SK-MEL-5 (cell line): Measurements from ENCODE around the gene L1CAM. TPM values are rescaled to one million over a fixed set of nuclear protein-coding genes. Genes with fewer than 3 reads are reported as not detected.

Source experiments
- DNase-seq: peaks from one replicate; pipeline ENCODE4 v3.0.0-alpha.2; 2016; ENCODE audit warnings: low read depth, low spot score
- in situ Hi-C: cut with HindIII; loops from 2 replicates; pipeline ENCODE4 v1.10.0; 2016; ENCODE audit warnings: low sequenced_read_pairs, high pct_unique_total_duplicates, low pct_unique_long_range_greater_than_20kb
- total RNA-seq: library from RNA; depleted of rRNA; stranded (reverse); fragments of >200 nt; shearing (Covaris generic); gene quantifications from 2 replicates; pipeline ENCODE4 v1.2.3, GENCODE V29; 2014

The L1CAM gene
- total RNA-seq, 1 experiment from 2014 or later, result 58.4 TPM

- in situ Hi-C loops, result no loop called here
- DNase-seq, result no peak
These were observed 41.1 kb upstream of the L1CAM start for GRCh38 chrX:153926858-153927671.

GRCh38 chrX:153926552-153926857, 40.5 kb upstream of the L1CAM start:
- in situ Hi-C loops, result no loop called here
- no peak for DNase-seq

DNA sequence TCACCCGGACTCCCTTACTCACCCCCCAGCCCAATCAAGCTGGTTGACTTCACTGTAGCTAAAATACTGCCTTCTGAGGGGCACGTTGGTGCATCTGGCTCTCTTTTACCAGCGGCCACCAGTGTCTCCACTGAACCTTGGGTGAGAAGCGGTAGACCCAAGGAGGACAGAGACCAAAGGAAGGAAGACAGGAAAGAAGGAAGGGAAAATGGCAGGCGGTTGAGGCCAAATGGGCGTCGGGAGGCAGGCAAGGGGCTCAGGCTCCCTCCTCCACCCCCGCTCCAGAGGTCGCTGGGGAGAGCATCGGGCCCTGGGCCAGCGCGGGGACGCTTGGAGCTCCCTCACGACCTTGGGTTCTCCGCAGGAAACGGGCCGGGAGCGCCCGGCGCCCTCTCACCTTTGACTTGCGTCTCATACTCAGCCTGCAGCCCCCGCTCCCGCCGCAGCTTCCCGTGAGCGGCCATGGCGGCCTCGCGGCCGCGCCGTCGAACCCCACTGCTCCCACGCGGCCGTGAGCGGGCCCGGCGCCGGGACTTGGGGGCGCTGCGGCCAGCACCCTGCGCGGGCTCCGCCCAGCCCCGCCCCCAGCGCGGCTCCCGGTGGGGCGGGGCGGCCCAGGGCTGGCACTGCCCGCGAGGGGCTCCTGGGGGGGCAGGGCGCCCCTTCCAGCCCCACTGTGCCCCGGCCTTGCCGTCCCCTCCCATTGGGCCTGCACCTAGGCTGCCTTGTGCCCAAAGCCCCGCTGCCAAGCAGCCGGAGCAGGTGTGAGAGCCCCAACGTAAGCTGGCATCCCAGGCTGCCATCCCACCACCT, 40.0 kb upstream of the L1CAM start, which contains the start of gene ARHGAP4:
Gene ARHGAP4 (minus strand): TSS at position 526 of the 813 bp plus-strand sequence. CDS start 62 bp downstream, at position 464.
- no peak for DNase-seq
- in situ Hi-C loops, result no loop called here

DNA sequence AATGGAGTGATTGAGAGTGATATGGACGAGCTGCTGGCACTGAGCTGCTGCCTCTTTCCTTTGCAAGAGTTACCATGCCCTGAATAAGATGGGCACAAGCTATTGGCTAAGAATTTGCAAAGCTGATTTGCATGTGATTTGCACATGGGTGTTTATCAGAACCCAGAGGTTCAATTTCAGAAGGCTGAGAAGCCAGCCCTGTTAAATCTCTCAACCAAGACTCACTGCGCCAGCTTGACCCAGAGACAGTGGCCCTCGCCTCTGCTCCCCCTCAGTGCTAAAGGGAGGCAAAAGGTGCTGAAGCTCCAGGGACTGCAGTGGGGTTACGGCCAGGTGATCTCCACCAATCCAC, 39.4 kb upstream of the L1CAM start:
- no peak for DNase-seq
- in situ Hi-C loops, result no loop called here

GRCh38 chrX:153924149-153924861, 38.3 kb upstream of the L1CAM start:
- in situ Hi-C loops, result no loop called here
- DNase-seq, result peak; percentile 50

DNA sequence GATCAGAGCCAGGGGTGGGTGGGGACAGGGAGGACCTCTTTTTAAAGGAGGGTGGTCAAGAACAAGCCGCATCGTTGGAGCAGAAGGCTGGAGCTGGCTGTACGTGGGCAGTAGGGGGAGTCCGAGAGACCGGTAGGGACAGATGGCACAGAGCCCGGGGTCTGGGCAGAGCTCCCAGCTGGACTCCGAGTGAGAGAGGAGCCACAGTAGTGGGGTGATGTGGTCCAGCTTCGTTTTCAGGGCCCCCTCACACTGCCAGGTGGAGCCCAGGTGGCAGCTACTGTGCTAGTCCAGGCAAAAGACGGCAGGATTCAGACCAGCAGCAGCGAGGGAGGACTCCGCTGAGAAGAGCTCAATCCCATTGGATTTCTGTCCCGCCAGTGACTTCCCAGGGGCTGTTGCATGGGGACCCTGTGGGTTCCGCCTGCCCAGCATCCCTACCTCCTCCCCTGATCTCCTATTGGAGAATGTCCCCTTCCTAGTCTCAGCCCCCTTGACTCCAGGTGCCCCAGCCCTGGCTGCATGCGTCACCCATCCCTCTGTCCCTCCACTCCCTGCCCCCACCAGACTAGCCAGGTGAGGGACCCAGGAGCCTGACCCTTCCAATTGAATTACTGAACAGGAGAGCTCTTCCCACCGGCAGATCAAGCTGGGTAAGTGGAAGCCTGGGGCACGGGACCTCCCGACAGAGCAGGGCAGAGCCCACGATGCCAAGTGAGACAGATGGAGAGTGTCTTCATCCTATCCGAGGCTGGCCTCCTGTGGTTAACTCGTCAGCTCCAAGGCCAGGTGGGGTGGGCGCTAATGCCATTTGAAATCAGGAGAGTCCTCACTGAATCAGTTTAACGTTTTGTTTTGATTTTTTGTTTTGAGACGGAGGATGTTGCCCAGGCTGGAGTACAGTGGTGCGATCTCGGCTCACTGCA, 37.2 kb upstream of the L1CAM start:
- peak; percentile 65 for DNase-seq
- in situ Hi-C loops, result no loop called here

DNA sequence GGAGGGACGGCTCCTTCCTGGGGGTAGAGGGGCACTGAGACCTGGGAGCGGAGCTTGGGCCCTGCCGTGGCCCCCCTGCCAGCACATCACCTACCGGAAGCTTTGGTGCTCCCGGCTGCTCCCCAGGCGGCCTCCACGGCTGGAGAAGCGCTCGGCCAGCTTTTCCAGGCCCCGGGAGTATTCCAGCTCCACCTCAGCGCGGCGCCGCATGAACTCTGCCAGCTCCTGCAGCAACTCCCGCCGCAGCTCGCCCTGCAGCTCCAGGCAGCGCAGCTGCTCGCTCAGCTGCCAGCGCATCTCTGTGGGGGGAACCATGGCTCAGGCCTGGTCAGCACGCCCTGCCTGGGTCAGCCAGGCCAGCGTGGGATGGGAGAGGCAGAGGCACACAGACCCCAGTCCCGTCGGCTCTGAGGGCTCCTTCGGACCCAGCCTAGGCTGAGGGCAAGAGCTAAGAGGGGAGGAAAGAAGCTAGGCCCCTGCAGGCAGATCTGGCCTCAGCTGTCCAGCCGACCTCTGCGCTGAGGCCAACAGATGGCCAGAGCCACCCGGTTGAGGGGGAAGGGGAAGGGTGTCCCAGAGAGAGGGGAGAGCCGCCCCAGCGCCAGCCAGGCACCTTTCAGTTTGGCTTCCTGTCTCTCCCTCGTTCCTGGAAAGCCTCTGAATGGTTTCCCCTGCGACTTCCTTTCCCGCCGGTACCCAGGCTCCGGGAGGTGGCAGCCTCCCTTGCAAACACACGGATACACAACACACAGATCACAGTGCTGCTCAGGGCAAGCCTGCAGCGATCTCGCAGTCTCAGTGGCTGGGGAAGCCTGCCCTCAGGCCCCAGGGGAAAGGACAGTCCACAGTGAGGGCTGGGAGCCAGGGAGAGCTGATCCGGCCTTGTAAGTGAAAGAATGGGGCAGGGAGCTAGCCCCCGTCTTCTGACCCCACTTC, 35.8 kb upstream of the L1CAM start:
- DNase-seq, result no peak
- in situ Hi-C loops, result no loop called here

GRCh38 chrX:153921070-153921469, 35.1 kb upstream of the L1CAM start:
- DNase-seq, result no peak
- in situ Hi-C loops, result no loop called here

GRCh38 chrX:153920546-153920945, 34.6 kb upstream of the L1CAM start:
- no peak for DNase-seq
- in situ Hi-C loops, result no loop called here

DNA sequence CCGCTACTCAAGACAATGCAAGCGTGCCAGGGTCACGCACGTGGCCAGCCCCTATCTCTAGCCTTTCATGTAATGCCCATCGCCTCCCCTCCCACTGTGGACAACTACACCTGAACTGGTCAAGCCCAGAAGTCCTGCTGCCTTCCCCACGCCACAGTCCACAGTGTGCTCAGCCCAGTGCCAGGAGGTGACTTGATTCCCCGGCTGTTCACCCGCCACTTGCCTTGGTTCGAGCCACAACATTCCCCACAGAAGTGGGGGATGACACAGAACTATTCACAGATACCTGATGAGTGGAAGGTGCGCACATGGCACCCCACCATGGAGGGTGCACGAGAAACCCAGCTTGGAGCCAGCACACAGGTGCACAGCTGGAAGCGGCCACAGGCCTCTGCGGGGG, 33.3 kb upstream of the L1CAM start:
- DNase-seq, result no peak
- in situ Hi-C loops, result no loop called here

DNA sequence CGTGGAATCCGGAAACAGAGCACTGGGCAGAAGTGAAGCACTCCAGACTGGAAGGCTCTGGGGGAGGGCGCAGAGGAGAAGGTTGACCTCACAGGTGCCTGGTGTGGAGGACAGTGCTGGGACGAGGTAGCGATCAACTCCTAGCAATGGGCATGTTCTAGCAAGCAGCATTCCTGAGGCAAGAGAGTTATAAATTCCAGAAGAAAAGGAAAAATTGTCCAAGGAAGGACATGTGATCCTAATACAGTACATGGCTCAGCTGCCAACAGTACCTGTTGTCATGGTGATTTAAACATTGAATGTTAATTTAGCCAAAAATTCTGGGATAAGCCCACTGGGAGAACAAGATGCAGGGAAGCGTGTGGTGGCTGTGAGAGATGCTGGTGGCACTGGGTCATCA, 31.9 kb upstream of the L1CAM start:
- no peak for DNase-seq
- in situ Hi-C loops, result no loop called here

- in situ Hi-C loops, result no loop called here
These were observed 27.7 kb upstream of the L1CAM start for GRCh38 chrX:153913701-153914100.

DNA sequence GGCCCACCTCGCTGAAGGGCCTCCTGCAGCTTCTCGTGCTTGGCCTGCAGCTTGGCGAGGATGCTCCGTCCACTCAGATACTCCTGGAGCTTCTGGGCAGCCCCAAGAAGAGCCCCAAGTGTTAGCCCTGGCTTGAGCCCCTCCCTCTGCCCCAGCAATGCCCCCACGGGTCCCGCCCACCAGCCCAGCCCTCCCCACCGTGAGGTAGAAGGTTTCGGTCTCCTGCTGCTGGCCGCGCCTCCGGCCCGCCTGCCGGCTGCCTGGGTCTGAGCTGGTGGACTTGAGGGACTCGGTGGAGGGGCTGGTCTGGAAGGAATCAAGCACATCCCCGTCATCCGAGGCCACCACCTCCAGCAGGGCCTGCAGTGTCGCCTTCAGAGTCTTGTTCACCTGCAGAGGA, 27.2 kb upstream of the L1CAM start:
- no peak for DNase-seq
- in situ Hi-C loops, result no loop called here

More at GRCh38 chrX:153913701-153914100, 27.7 kb upstream of the L1CAM start:
- DNase-seq, result no peak

DNA sequence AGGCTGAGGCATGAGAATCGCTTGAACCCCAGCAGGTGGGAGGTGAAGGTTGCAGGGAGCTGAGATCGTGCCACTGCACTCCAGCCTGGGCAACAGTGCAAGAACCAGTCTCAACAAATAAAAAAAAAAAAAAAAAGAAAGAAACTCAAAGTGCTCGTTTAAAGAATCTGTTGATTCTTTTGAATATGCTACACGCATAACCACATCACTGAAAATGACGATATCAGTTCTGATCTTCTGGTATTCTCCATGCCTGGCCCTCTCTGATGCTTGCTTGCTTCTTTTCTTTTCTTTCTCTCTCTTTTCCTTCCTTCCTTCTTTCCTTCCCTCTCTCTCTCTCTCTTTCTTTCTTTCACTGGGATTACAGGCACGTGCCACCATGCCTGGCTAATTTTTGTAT, 25.8 kb upstream of the L1CAM start:
- DNase-seq, result no peak
- in situ Hi-C loops, result no loop called here

- DNase-seq, result no peak
- in situ Hi-C loops, result no loop called here
These were observed 24.5 kb upstream of the L1CAM start for GRCh38 chrX:153910446-153910845.

DNA sequence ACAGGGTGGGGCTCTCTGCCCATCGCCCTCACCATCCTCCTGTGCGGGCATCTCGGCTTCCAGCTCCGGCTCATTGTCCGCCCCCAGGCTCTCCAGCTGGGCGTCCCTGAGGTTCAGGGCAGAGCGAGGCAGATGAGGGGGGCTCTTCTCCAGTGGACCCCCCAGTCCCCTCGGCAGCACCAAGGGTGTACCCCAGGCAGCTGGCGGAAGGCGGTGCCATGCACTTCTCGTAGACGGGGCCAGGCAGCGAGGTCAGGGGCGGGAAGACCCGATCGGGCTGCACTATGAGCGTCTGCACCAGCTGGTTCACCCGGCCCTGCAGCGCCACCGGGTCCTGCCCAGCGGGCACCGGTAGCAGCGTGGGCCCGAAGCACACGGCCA, 24.0 kb upstream of the L1CAM start:
- in situ Hi-C loops, result no loop called here

More for the DNA sequence above, 24.0 kb upstream of the L1CAM start:
- DNase-seq, result no peak
